GM12878 (cell line): Measurements from ENCODE around the gene ABCA13. TPM values are rescaled to one million over a fixed set of nuclear protein-coding genes. Genes with fewer than 3 reads are reported as not detected.

Experiments used
- ATAC-seq: fragments of 200-7000 bp; cut with Tn5 transposase; 3 replicates; pipeline ENCODE4 v1.9.1; 2020; ENCODE audit warnings: mild to moderate bottlenecking, moderate library complexity
- BruUV-seq: library from RNA; stranded (reverse); fragments of 400-500 nt; replicated peaks from 2 replicates; lab custom pipeline; 2021; lab: Mats Ljungman, UMichigan
- CTCF ChIA-PET: fragments of 300-600 bp; sonication (Branson Sonifier 250); formaldehyde crosslinking; extraction: SDS; loops from one replicate; lab custom pipeline; 2021; ENCODE audit warnings: inconsistent platforms; lab: Yijun Ruan, JAX
- POLR2A ChIA-PET: fragments of 350-600 bp; formaldehyde crosslinking; extraction: SDS; loops from one replicate; lab custom pipeline; 2021; ENCODE audit warnings: inconsistent platforms; lab: Charles Lee
- RAD21 ChIA-PET: fragments of 300-600 bp; sonication (Branson Sonifier 250); formaldehyde crosslinking; loops from one replicate; lab custom pipeline; 2023; ENCODE audit warnings: antibody characterized with exemption; ENCODE audit not compliant: unreplicated experiment; lab: Charles Lee
- SMC1A ChIA-PET: fragments of 300-600 bp; sonication (Branson Sonifier 250); formaldehyde crosslinking; loops from one replicate; lab custom pipeline; 2023; ENCODE audit not compliant: unreplicated experiment, uncharacterized antibody; lab: Charles Lee
- DNase-seq: peaks from one replicate; pipeline ENCODE4 v3.0.0-alpha.2; 2011; ENCODE audit warnings: low read depth, low spot score
- FAIRE-seq: peaks from 3 replicates; lab custom pipeline; 2011; peaks lifted over from hg19 to GRCh38; lab: Jason Lieb, UNC
- H2AFZ ChIP-seq: 2 replicates; pipeline ENCODE4 v1.6.0; 2011; ENCODE audit warnings: low read depth, low read length, control low read depth; ENCODE audit not compliant: control insufficient read depth
- H3K27ac ChIP-seq: 2 replicates; pipeline ENCODE4 v1.5.1; 2011; ENCODE audit warnings: control low read depth; ENCODE audit not compliant: control insufficient read depth, insufficient read depth
- H3K27me3 ChIP-seq, 2 experiments: replicated peaks in 1 of 2; 2 replicates each; pipeline versions ENCODE4 v1.6.0 to v1.6.1; 2011; ENCODE audit warnings: low read length in 1 of 2; ENCODE audit not compliant: control insufficient read depth in 2 of 2, insufficient read depth in 2 of 2
- H3K36me3 ChIP-seq, 2 experiments: 2 replicates each; pipeline ENCODE4 v1.5.1; 2011; ENCODE audit warnings: low read length in 1 of 2; ENCODE audit not compliant: control insufficient read depth in 2 of 2, insufficient read depth in 2 of 2
- H3K4me1 ChIP-seq: 2 replicates; pipeline ENCODE4 v1.6.1; 2011; ENCODE audit warnings: mild to moderate bottlenecking, low read length, moderate library complexity, mixed read lengths; ENCODE audit not compliant: control insufficient read depth, insufficient read depth
- H3K4me2 ChIP-seq: 2 replicates; pipeline ENCODE4 v1.6.0; 2011; ENCODE audit warnings: control low read depth; ENCODE audit not compliant: control insufficient read depth, insufficient read depth
- H3K4me3 ChIP-seq: fragments of 200-600 bp; sonication (generic); 2 replicates; pipeline ENCODE4 v1.5.1; 2016
- H3K79me2 ChIP-seq: 2 replicates; pipeline ENCODE4 v1.6.0; 2011; ENCODE audit warnings: low read length; ENCODE audit not compliant: control insufficient read depth, insufficient read depth
- H3K9ac ChIP-seq: 2 replicates; pipeline ENCODE4 v1.8.0; 2011; ENCODE audit warnings: low read length, control low read depth, mixed read lengths; ENCODE audit not compliant: control insufficient read depth, insufficient read depth
- H3K9me3 ChIP-seq: replicated peaks from 3 replicates; pipeline ENCODE4 v1.5.1; 2011; ENCODE audit warnings: mild to moderate bottlenecking, low read length; ENCODE audit not compliant: control insufficient read depth, insufficient read depth
- H4K20me1 ChIP-seq: 2 replicates; pipeline ENCODE4 v1.6.0; 2011; ENCODE audit not compliant: control insufficient read depth, insufficient read depth
- BCL3 ChIP-seq: IDR thresholded peaks from 2 replicates; pipeline ENCODE4 v1.6.1; 2011; ENCODE audit warnings: borderline replicate concordance, low read depth, mild to moderate bottlenecking, moderate library complexity, low read length; ENCODE audit not compliant: insufficient read depth, poor library complexity, severe bottlenecking
- MYB ChIP-seq: fragments of 150-350 bp; IDR thresholded peaks from 2 replicates; pipeline ENCODE4 v1.6.1; 2014; ENCODE audit warnings: mild to moderate bottlenecking, low read depth, low read length, borderline replicate concordance
- RB1 ChIP-seq: fragments of 450-650 bp; formaldehyde crosslinking; IDR thresholded peaks from 2 replicates; pipeline ENCODE4 v1.6.1; 2017; ENCODE audit warnings: mild to moderate bottlenecking, borderline replicate concordance
- WGBS: methylation state at CpG from one replicate; pipeline ENCODE4 v1.1.6; 2016; ENCODE audit warnings: low lambda C conversion rate; ENCODE audit not compliant: insufficient replicate concordance, insufficient coverage; ENCODE audit errors: missing lambda C conversion rate; 5-methylcytosine and 5-hydroxymethylcytosine counted together
- in situ Hi-C: fragments of 300-500 bp; cut with MboI; formaldehyde crosslinking; loops from 9 replicates; pipeline ENCODE4 v1.14.3; 2018; ENCODE audit warnings: mixed read lengths
- intact Hi-C: fragments of 100-400 bp; cut with micrococcal nuclease; formaldehyde crosslinking; loops from one replicate; pipeline ENCODE4 v1.14.2; 2022; ENCODE audit not compliant: unreplicated experiment
- polyA plus RNA-seq, 11 experiments: library from polyadenylated mRNA; depleted of rRNA in 4 of 11; unstranded in 6 of 11; stranded (reverse) in 5 of 11; fragments of >200 nt; fragmentation: Nextera tagmentation in 4 of 11; fragmentation: Illumina TruSeq in 1 of 11; extraction: Ambion mirVana in 4 of 11; extraction: Trizol in 1 of 11; gene quantifications; 1 replicate in 1 of 11; 2 replicates in 10 of 11; pipeline versions ENCODE4 v1.2.1 to v1.2.3, GENCODE V29; 2011 to 2016; ENCODE audit warnings: inconsistent platforms in 2 of 11, missing spikeins in 2 of 11, low read depth in 1 of 11
- total RNA-seq, 4 experiments: library from RNA; depleted of rRNA in 3 of 4; stranded (reverse); fragments of >200 nt in 3 of 4; fragmentation: Illumina TruSeq in 1 of 4; extraction: Trizol in 1 of 4; gene quantifications; 2 replicates each; pipeline versions ENCODE4 v1.2.1 to v1.2.3, GENCODE V29; 2013 to 2021

The ABCA13 gene
- total and polyA plus RNA-seq, 10 of the 15 experiments (the other 5 are each of a cell fraction or from before 2014, with no cell fraction given) = under 0.01 to 0.98 (median 0.04) TPM; not detected in 2

- FAIRE-seq = no peak
- POLR2A ChIA-PET = no interaction called here
- 5% methylated on average over 1 of the region's 1 CpG for WGBS
Measured at GRCh38 chr7:48528646-48529045, 357.4 kb downstream of the ABCA13 start.

GRCh38 chr7:48537561-48537960 lies 366.3 kb downstream of the ABCA13 start:
- ChIA-PET POLR2A (no interaction called here), SMC1A (no interaction called here), CTCF (no interaction called here), RAD21 (no interaction called here)
- no peaks in the 10 kb centered on the region for H3K4me1 ChIP-seq
- no peaks in the 10 kb centered on the region for H4K20me1 ChIP-seq
- H3K4me2 ChIP-seq = no peak overlapping the region
- no peaks in the 10 kb centered on the region for H3K36me3 ChIP-seq
- no peaks in the 10 kb centered on the region for H3K27me3 ChIP-seq
- DNase-seq = no peak
- H3K4me3 ChIP-seq = no peak overlapping the region
- no peaks in the 10 kb centered on the region for H3K79me2 ChIP-seq
- no peak for ATAC-seq
- in situ Hi-C loops = no loop called here
- no TSS peak for BruUV-seq
- FAIRE-seq = no peak
- TF ChIP-seq MYB = no peak
- TF ChIP-seq BCL3 = peak; percentile 16
- H3K9me3 ChIP-seq = no peaks in the 10 kb centered on the region; the same call in 2 of the 3 replicates
- no peak overlapping the region for H2AFZ ChIP-seq
- intact Hi-C loops = no loop called here
- no peak overlapping the region for H3K9ac ChIP-seq
- 25% methylated on average over 2 of the region's 2 CpGs for WGBS
- no peak overlapping the region for H3K27ac ChIP-seq

More at GRCh38 chr7:48528646-48529045, 357.4 kb downstream of the ABCA13 start:
- H3K4me2 ChIP-seq = no peak overlapping the region
- SMC1A ChIA-PET = no interaction called here
- CTCF ChIA-PET = no interaction called here
- H3K79me2 ChIP-seq = no peaks in the 10 kb centered on the region
- TF ChIP-seq RB1 = no peak
- no peak for TF ChIP-seq MYB
- in situ Hi-C loops = no loop called here
- intact Hi-C loops = no loop called here
- DNase-seq = no peak
- H2AFZ ChIP-seq = no peak overlapping the region
- no peaks in the 10 kb centered on the region for H4K20me1 ChIP-seq
- no peaks in the 10 kb centered on the region for H3K4me1 ChIP-seq
- no peak overlapping the region for H3K4me3 ChIP-seq
- RAD21 ChIA-PET = no interaction called here
- BruUV-seq = no TSS peak
- H3K9me3 ChIP-seq = no peaks in the 10 kb centered on the region
- no peaks in the 10 kb centered on the region for H3K36me3 ChIP-seq
- H3K9ac ChIP-seq = no peak overlapping the region
- peak; percentile 69 for ATAC-seq
- no peaks in the 10 kb centered on the region for H3K27me3 ChIP-seq
- no peak overlapping the region for H3K27ac ChIP-seq
